Measurements from ENCODE around the gene OLFM3.

DNA sequence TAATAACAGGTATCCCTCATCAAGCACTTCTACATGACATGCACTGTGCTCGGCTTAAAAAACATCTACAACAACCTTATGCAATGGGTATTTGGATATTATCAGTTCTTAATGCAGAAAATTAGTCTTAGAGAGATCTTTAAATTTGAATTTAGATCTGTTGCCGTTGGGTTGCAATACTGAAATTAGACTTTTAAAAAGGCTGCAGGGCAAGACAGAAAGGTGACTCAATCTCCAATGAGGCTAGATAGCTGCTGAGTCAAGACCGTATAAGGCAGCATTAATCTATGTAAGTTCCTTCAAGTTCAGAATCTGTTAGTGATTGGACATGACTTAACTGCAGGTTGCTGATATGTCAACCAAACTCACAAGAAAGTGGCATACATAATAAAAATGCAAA lies 37.3 kb downstream of the OLFM3 start:
- TF ChIP-seq POLR2A (IDR thresholded peaks at IDR 0.05), result no peak
- no peak for TF ChIP-seq CTCF (IDR thresholded peaks at IDR 0.05)
